ENCODE results near the gene GGTA1. TPM values are rescaled to one million over a fixed set of nuclear protein-coding genes. Genes with fewer than 3 reads are reported as not detected.

Gene GGTA1
- 0.03 and 0.11 TPM in 2 replicates for polyA plus RNA-seq (2012; rRNA removed)
- polyA plus RNA-seq (2012; cell fraction: cytosol; rRNA removed), result 0.17 and 0.29 TPM in 2 replicates
- not detected in 2 replicates for polyA plus RNA-seq (2012; cell fraction: nucleus; rRNA removed)

DNA sequence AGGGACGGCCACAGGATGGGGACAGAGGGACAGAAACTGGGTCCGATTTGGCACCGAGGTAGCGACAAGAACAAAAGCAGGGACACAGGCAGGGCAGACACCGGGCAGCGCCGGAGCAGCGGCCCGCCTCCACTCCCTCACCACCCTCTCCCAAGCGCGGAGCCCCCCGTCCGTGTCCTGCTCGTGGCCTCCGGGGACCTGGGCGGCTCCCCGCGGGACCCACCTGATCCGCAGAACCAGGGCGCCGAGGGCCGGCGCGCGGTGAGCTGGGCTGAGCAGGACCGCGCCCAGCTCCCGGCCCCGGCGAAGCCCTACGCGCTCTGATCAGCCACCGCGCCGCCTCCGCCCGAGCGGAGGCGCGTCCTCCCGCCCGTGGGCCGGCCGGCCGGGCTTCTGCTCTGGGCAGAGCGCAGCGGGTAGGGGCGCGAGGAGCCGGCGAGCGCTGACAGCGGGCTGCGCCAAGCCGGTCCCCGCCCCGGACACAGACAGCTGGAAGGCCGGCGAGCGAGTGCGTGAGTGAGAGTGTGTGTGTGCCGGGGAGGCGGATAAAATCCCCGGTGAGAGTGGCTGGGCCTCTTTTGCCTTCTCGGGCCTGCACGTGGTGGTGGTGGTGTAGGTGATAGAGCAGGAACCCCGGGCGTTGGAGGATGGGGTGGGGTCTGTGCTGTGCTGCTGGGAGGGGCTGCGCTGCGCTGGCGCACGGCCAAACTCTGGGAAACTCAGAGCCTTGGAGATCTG lies at the start of gene GGTA1:
TSS of gene GGTA1 (minus strand) at position 418 of the 738 bp plus-strand sequence. CDS start 31,922 bp downstream, outside the sequence.
- H3K27ac ChIP-seq (ENCODE audit: low read depth in 2 of 2, low read length in 1 of 2), result peak within 1 kb of the TSS in 1 of 2 experiments; percentile 59; a peak in 2 of 4 replicates
- no peaks in the 10 kb centered on the region for H3K9me3 ChIP-seq
- H3K9me2 ChIP-seq, result no peaks in the 10 kb centered on the region
- H3K4me1 ChIP-seq (ENCODE audit: control insufficient read depth in 1 of 2, insufficient read depth in 2 of 2, low read depth in 1 of 2, low read length in 1 of 2), result peaks cover 5 to 25% of the 10 kb centered on the region in 2 experiments; a peak in 2 of 4 replicates
- POLR2A ChIA-PET, result interaction anchor here (0.6 to 1.4 kb wide), 3 partner anchors 11 to 577 kb away, joined by 3 to 4 read pairs (median 3); no protein-coding TSS in a partner anchor
- CTCF ChIA-PET, result interaction anchor here (0.7 to 5.4 kb wide), 12 partner anchors 10 to 287 kb away, joined by 3 to 32 read pairs (median 5); no protein-coding TSS in a partner anchor
- H3K27me3 ChIP-seq (ENCODE audit: insufficient read depth), result no peaks in the 10 kb centered on the region
- peak within 1 kb of the TSS; percentile 93 for H3K4me2 ChIP-seq
- H3K36me3 ChIP-seq (replicated peaks in 1 of 2; ENCODE audit: control insufficient read depth in 1 of 2, insufficient read depth in 2 of 2, low read length in 1 of 2), result no peaks in the 10 kb centered on the region
- peak; percentile 90 for DNase-seq
- H3K4me3 ChIP-seq (ENCODE audit: low read depth in 2 of 2, low read length in 1 of 2), result peak within 1 kb of the TSS; percentile 52 to 70
- peak within 1 kb of the TSS; percentile 81 for H2AFZ ChIP-seq (ENCODE audit: low read depth)
- TF ChIP-seq TAF1 (IDR thresholded peaks at IDR 0.05; ENCODE audit: borderline replicate concordance, low read depth, low read length), result no peak
- peak; percentile 42 for TF ChIP-seq RAD21 (IDR thresholded peaks at IDR 0.05; ENCODE audit: low read length)
- peak; percentile 86; the same call in 1 of the 2 replicates for TF ChIP-seq MXI1 (IDR thresholded peaks at IDR 0.05; ENCODE audit: low read depth, low read length)
- peak; percentile 54 for TF ChIP-seq NFIC (IDR thresholded peaks at IDR 0.05; ENCODE audit: borderline replicate concordance)
- WGBS (ENCODE audit: low lambda C conversion rate), result under 1% methylated on average over 16 of the region's 72 CpGs
- peak within 1 kb of the TSS; percentile 16; the same call in 1 of the 2 replicates for H3K9ac ChIP-seq
- no peaks in the 10 kb centered on the region for H3K79me2 ChIP-seq (ENCODE audit: insufficient read depth)
- H3F3A ChIP-seq (replicated peaks; ENCODE audit: insufficient read depth), result peaks cover 9% of the 10 kb centered on the region
- H4K20me1 ChIP-seq (ENCODE audit: insufficient read depth), result no peaks in the 10 kb centered on the region

DNA sequence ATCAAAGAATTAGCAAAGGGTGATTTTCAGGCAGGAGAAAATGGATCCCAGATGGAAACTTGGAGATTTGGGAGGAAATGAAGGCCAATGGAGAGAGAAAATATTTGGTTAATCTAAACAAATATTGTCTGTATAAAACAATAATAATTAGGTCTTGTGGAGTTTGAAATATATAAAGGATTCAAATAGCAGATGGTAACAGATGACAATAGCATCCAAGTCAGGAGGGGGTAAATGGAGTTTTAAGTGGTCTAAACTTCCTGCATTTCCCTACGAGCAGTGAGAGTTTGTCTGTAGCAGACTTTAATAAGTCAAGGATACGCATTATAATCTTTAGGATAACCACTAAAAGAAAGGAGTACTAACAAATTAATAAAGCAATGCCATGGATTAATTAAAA lies 49.0 kb upstream of the GGTA1 start:
- no peak overlapping the region for H2AFZ ChIP-seq (ENCODE audit: low read depth)
- H3K27me3 ChIP-seq (ENCODE audit: insufficient read depth), result no peaks in the 10 kb centered on the region
- peaks cover 0 to 8% of the 10 kb centered on the region in 2 experiments; a peak in 1 of 4 replicates for H3K4me1 ChIP-seq (ENCODE audit: control insufficient read depth in 1 of 2, insufficient read depth in 2 of 2, low read depth in 1 of 2, low read length in 1 of 2)
- H3K4me2 ChIP-seq, result no peak overlapping the region
- H3K4me3 ChIP-seq (ENCODE audit: low read depth in 2 of 2, low read length in 1 of 2), result no peak overlapping the region
- no peaks in the 10 kb centered on the region for H3K79me2 ChIP-seq (ENCODE audit: insufficient read depth)
- H3K27ac ChIP-seq (ENCODE audit: low read depth in 2 of 2, low read length in 1 of 2), result no peak overlapping the region
- no peaks in the 10 kb centered on the region for H3K36me3 ChIP-seq (replicated peaks in 1 of 2; ENCODE audit: control insufficient read depth in 1 of 2, insufficient read depth in 2 of 2, low read length in 1 of 2)
- no peaks in the 10 kb centered on the region for H4K20me1 ChIP-seq (ENCODE audit: insufficient read depth)
- ChIA-PET POLR2A (no interaction called here), CTCF (interaction anchor here (1.4 kb wide), 1 partner anchor 79 kb away, joined by 3 read pairs; no protein-coding TSS in a partner anchor)
- peaks cover 7% of the 10 kb centered on the region for H3F3A ChIP-seq (replicated peaks; ENCODE audit: insufficient read depth)
- 94% methylated on average over 2 of the region's 2 CpGs for WGBS (ENCODE audit: low lambda C conversion rate)
- H3K9ac ChIP-seq, result no peak overlapping the region
- no peak for DNase-seq
- TF ChIP-seq, protein P1, sequence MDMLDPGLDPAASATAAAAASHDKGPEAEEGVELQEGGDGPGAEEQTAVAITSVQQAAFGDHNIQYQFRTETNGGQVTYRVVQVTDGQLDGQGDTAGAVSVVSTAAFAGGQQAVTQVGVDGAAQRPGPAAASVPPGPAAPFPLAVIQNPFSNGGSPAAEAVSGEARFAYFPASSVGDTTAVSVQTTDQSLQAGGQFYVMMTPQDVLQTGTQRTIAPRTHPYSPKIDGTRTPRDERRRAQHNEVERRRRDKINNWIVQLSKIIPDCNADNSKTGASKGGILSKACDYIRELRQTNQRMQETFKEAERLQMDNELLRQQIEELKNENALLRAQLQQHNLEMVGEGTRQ (IDR thresholded peaks at IDR 0.05; ENCODE audit: borderline replicate concordance, low read depth, low read length), result no peak
- TF ChIP-seq, protein P2, sequence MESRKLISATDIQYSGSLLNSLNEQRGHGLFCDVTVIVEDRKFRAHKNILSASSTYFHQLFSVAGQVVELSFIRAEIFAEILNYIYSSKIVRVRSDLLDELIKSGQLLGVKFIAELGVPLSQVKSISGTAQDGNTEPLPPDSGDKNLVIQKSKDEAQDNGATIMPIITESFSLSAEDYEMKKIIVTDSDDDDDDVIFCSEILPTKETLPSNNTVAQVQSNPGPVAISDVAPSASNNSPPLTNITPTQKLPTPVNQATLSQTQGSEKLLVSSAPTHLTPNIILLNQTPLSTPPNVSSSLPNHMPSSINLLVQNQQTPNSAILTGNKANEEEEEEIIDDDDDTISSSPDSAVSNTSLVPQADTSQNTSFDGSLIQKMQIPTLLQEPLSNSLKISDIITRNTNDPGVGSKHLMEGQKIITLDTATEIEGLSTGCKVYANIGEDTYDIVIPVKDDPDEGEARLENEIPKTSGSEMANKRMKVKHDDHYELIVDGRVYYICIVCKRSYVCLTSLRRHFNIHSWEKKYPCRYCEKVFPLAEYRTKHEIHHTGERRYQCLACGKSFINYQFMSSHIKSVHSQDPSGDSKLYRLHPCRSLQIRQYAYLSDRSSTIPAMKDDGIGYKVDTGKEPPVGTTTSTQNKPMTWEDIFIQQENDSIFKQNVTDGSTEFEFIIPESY (IDR thresholded peaks at IDR 0.05; ENCODE audit: borderline replicate concordance, low read depth), result no peak
- TF ChIP-seq, protein P3, sequence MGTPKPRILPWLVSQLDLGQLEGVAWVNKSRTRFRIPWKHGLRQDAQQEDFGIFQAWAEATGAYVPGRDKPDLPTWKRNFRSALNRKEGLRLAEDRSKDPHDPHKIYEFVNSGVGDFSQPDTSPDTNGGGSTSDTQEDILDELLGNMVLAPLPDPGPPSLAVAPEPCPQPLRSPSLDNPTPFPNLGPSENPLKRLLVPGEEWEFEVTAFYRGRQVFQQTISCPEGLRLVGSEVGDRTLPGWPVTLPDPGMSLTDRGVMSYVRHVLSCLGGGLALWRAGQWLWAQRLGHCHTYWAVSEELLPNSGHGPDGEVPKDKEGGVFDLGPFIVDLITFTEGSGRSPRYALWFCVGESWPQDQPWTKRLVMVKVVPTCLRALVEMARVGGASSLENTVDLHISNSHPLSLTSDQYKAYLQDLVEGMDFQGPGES (IDR thresholded peaks at IDR 0.05; ENCODE audit: low read depth, low read length), result no peak
- TF ChIP-seq TEAD4 (IDR thresholded peaks at IDR 0.05; ENCODE audit: borderline replicate concordance, insufficient read depth) (no peak), FOXJ3 (CRISPR knock-in tag; IDR thresholded peaks at IDR 0.05) (no peak), NFIC (IDR thresholded peaks at IDR 0.05; ENCODE audit: borderline replicate concordance) (no peak), NRF1 (IDR thresholded peaks at IDR 0.05; ENCODE audit: low read depth, low read length) (no peak)
- TF ChIP-seq, protein P4, sequence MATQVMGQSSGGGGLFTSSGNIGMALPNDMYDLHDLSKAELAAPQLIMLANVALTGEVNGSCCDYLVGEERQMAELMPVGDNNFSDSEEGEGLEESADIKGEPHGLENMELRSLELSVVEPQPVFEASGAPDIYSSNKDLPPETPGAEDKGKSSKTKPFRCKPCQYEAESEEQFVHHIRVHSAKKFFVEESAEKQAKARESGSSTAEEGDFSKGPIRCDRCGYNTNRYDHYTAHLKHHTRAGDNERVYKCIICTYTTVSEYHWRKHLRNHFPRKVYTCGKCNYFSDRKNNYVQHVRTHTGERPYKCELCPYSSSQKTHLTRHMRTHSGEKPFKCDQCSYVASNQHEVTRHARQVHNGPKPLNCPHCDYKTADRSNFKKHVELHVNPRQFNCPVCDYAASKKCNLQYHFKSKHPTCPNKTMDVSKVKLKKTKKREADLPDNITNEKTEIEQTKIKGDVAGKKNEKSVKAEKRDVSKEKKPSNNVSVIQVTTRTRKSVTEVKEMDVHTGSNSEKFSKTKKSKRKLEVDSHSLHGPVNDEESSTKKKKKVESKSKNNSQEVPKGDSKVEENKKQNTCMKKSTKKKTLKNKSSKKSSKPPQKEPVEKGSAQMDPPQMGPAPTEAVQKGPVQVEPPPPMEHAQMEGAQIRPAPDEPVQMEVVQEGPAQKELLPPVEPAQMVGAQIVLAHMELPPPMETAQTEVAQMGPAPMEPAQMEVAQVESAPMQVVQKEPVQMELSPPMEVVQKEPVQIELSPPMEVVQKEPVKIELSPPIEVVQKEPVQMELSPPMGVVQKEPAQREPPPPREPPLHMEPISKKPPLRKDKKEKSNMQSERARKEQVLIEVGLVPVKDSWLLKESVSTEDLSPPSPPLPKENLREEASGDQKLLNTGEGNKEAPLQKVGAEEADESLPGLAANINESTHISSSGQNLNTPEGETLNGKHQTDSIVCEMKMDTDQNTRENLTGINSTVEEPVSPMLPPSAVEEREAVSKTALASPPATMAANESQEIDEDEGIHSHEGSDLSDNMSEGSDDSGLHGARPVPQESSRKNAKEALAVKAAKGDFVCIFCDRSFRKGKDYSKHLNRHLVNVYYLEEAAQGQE (IDR thresholded peaks at IDR 0.05; ENCODE audit: low read depth, low read length), result no peak
- no peaks in the 10 kb centered on the region for H3K9me3 ChIP-seq
- H3K9me2 ChIP-seq, result no peaks in the 10 kb centered on the region

All from SK-N-SH (cell line).